ENCODE measurements around the gene EFEMP2. TPM values are rescaled to one million over a fixed set of nuclear protein-coding genes. Genes with fewer than 3 reads are reported as not detected.

The EFEMP2 gene
- total and polyA plus RNA-seq, 10 of the 15 experiments (the other 5 are each of a cell fraction or from before 2014, with no cell fraction given), result 0.24 to 13.2 (median 1.3) TPM; not detected in 1

- no peak for TF ChIP-seq MEF2B (IDR thresholded peaks at IDR 0.05; ENCODE audit: partially characterized antibody, poor library complexity, severe bottlenecking)
- 0 out of 2 replicates have a peak, but pooled peaks have one; percentile 29 for TF ChIP-seq CBFB (IDR thresholded peaks at IDR 0.05; ENCODE audit: low read depth)
- TF ChIP-seq BHLHE40 (IDR thresholded peaks at IDR 0.05; ENCODE audit: borderline replicate concordance in 1 of 2, low read depth in 2 of 2, low read length in 1 of 2), result no peak
- TF ChIP-seq RFX5 (IDR thresholded peaks at IDR 0.05; ENCODE audit: low read depth, low read length), result no peak
- peak; percentile 20; the same call in 1 of the 2 replicates for TF ChIP-seq IKZF1 (conservative IDR thresholded peaks at IDR 0.05)
- TF ChIP-seq DPF2 (IDR thresholded peaks at IDR 0.05), result no peak; the same call in none of the 2 replicates
- TF ChIP-seq RBBP5 (conservative IDR thresholded peaks at IDR 0.05), result 0 out of 2 replicates have a peak, but pooled peaks have one; percentile 17
- TF ChIP-seq CREB1 (IDR thresholded peaks at IDR 0.05; ENCODE audit: low read depth), result no peak
- no peak for TF ChIP-seq SREBF2 (IDR thresholded peaks at IDR 0.05; ENCODE audit: low read length)
- no peak for TF ChIP-seq TCF3 (IDR thresholded peaks at IDR 0.05; ENCODE audit: borderline replicate concordance, insufficient read depth, low read depth, low read length)
- no peak for TF ChIP-seq TCF7 (IDR thresholded peaks at IDR 0.05; ENCODE audit: borderline replicate concordance)
- no peak for TF ChIP-seq MYC (IDR thresholded peaks at IDR 0.05; ENCODE audit: insufficient read depth, insufficient read length, insufficient replicate concordance, low read length, severe bottlenecking)
- no peak for TF ChIP-seq RUNX3 (IDR thresholded peaks at IDR 0.05; ENCODE audit: low read length)
- TF ChIP-seq NFYA (IDR thresholded peaks at IDR 0.05; ENCODE audit: borderline replicate concordance, low read depth, low read length), result no peak
- TF ChIP-seq SIN3A (IDR thresholded peaks at IDR 0.05; ENCODE audit: low read depth, low read length), result peak; percentile 10; the same call in 1 of the 2 replicates
- TF ChIP-seq SUPT20H (IDR thresholded peaks at IDR 0.05; ENCODE audit: borderline replicate concordance, control insufficient read depth, low read depth, low read length), result no peak
- no peak for TF ChIP-seq MTA2 (IDR thresholded peaks at IDR 0.05; ENCODE audit: low read depth)
- no peak for TF ChIP-seq ATF2 (IDR thresholded peaks at IDR 0.05; ENCODE audit: low read length)
- no peak for TF ChIP-seq CREM (IDR thresholded peaks at IDR 0.05; ENCODE audit: low read depth)
- no peak for TF ChIP-seq MLLT1 (IDR thresholded peaks at IDR 0.05)
- TF ChIP-seq ZBTB40 (IDR thresholded peaks at IDR 0.05; ENCODE audit: borderline replicate concordance), result no peak
Measured at GRCh38 chr11:65919573-65920371, 47.2 kb upstream of the EFEMP2 start (continued).

All from GM12878 (cell line).